Ovary (tissue), 3 donors: Measurements from ENCODE around the gene GOLGA2.

ENCODE experiments used
- CTCF ChIP-seq, 3 donors: fragments of 450-650 bp in 2 of 3; fragments of 200-600 bp in 1 of 3; IDR thresholded peaks; one replicate each; pipeline versions ENCODE4 v1.5.1 to v1.8.0; 2016 to 2022; ENCODE audit warnings: antibody characterized with exemption in 3 of 3, mild to moderate bottlenecking in 1 of 3
- POLR2A ChIP-seq: fragments of 450-650 bp; IDR thresholded peaks from one replicate; pipeline ENCODE4 v1.6.1; 2017; ENCODE audit warnings: antibody characterized with exemption, mild to moderate bottlenecking, moderate library complexity
- donor health status: DM: no; HTN: no; CAD: no.

- no peak for TF ChIP-seq CTCF (IDR thresholded peaks at IDR 0.05)
- no peak for TF ChIP-seq POLR2A
Observed at GRCh38 chr9:128249908-128250838, 25.6 kb downstream of the GOLGA2 start.
